Measurements from ENCODE around the gene KLHL1.

DNA sequence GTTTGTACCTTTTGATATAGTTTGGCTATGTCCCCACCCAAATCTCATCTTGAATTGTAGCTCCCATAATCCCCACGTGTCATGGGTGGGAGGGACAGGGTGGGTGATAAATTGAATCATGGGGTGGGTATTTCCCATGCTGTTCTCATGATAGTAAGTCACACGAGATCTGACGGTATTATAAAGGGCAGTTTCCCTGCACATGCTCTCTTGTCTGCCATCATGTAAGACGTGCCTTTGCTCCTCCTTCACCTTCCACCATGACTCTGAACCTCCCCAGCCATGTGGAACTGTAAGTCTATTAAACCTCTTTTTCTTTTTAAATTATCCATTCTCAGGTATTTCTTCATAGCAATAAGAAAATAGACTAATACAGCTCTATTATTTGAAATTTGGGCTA, 331.3 kb downstream of the KLHL1 start:
- TF ChIP-seq, protein P1, sequence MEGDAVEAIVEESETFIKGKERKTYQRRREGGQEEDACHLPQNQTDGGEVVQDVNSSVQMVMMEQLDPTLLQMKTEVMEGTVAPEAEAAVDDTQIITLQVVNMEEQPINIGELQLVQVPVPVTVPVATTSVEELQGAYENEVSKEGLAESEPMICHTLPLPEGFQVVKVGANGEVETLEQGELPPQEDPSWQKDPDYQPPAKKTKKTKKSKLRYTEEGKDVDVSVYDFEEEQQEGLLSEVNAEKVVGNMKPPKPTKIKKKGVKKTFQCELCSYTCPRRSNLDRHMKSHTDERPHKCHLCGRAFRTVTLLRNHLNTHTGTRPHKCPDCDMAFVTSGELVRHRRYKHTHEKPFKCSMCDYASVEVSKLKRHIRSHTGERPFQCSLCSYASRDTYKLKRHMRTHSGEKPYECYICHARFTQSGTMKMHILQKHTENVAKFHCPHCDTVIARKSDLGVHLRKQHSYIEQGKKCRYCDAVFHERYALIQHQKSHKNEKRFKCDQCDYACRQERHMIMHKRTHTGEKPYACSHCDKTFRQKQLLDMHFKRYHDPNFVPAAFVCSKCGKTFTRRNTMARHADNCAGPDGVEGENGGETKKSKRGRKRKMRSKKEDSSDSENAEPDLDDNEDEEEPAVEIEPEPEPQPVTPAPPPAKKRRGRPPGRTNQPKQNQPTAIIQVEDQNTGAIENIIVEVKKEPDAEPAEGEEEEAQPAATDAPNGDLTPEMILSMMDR (IDR thresholded peaks at IDR 0.05) = no peak
- TF ChIP-seq POLR2A (IDR thresholded peaks at IDR 0.05) = no peak

Measured in adrenal gland (tissue), 5 donors.